HK-2 (cell line): ENCODE measurements around the gene LYST.
A peak's percentile ranks its signal among the peaks of the same experiment; 100 is the strongest.
"Not testable (repeated sequence)": the region's sequence is repeated elsewhere in the genome, so short reads cannot be mapped to it uniquely, and the experiment has no call there.

Experiments
- DNase-seq: peaks from one replicate; pipeline ENCODE4 v3.0.0-alpha.2; 2018; ENCODE audit not compliant: unreplicated experiment

The LYST gene

GRCh38 chr1:235638612-235639011, 228.1 kb downstream of the LYST start:
- not testable (repeated sequence) for DNase-seq

GRCh38 chr1:235637756-235638534, 228.8 kb downstream of the LYST start:
- DNase-seq = no peak

- DNase-seq = no peak
Observed at GRCh38 chr1:235635938-235636662, 230.6 kb downstream of the LYST start.

GRCh38 chr1:235632506-235633401, 234.0 kb downstream of the LYST start:
- no peak for DNase-seq

GRCh38 chr1:235631816-235632215, 234.9 kb downstream of the LYST start:
- DNase-seq = no peak

- DNase-seq = no peak
Observed at GRCh38 chr1:235628316-235629005, 238.2 kb downstream of the LYST start.

- DNase-seq = no peak
Observed at GRCh38 chr1:235625831-235626230, 240.9 kb downstream of the LYST start.

- no peak for DNase-seq
Observed at GRCh38 chr1:235625340-235625739, 241.4 kb downstream of the LYST start.

- peak; percentile 49 for DNase-seq
Observed at GRCh38 chr1:235624721-235625333, 241.9 kb downstream of the LYST start.

GRCh38 chr1:235622936-235623779, 243.5 kb downstream of the LYST start:
- DNase-seq = no peak

- DNase-seq = not testable (repeated sequence)
Observed at GRCh38 chr1:235619149-235619548, 247.6 kb downstream of the LYST start.

GRCh38 chr1:235617808-235618207, 248.9 kb downstream of the LYST start:
- no peak for DNase-seq

GRCh38 chr1:235617140-235617539, 249.6 kb downstream of the LYST start:
- no peak for DNase-seq

GRCh38 chr1:235614442-235614954, 252.2 kb downstream of the LYST start:
- no peak for DNase-seq

- DNase-seq = no peak
Observed at GRCh38 chr1:235613602-235614001, 253.1 kb downstream of the LYST start.

- no peak for DNase-seq
Observed at GRCh38 chr1:235612761-235613160, 253.9 kb downstream of the LYST start.
